ENCODE results near the gene TRAF3IP1.

GRCh38 chr2:238433941-238434845 is 113.9 kb downstream of the TRAF3IP1 start:
- no peak for TF ChIP-seq CTCF (conservative IDR thresholded peaks at IDR 0.05 in 1 of 2, IDR thresholded peaks at IDR 0.05 in 1 of 2; ENCODE audit: low read depth in 1 of 2, low read length in 2 of 2)
- TF ChIP-seq EZH2 (IDR thresholded peaks at IDR 0.05; ENCODE audit: low read length, missing control alignments) = no peak
